MM.1S (cell line): ENCODE measurements around the gene GPR108.

Source experiments
- DNase-seq: peaks from one replicate; pipeline ENCODE4 v3.0.0-alpha.2; 2015
- H2AFZ ChIP-seq: fragments of 300-600 bp; sonication (generic); 2 replicates; pipeline ENCODE4 v1.6.0; 2016; ENCODE audit warnings: antibody characterized with exemption, low read length
- H3F3A ChIP-seq: fragments of 300-600 bp; sonication (generic); 2 replicates; pipeline ENCODE4 v1.6.1; 2016; ENCODE audit warnings: mild to moderate bottlenecking, antibody characterized with exemption, low read length, moderate library complexity, mixed read lengths; ENCODE audit not compliant: insufficient read depth
- H3K27ac ChIP-seq: fragments of 300-600 bp; sonication (generic); 2 replicates; pipeline ENCODE4 v1.5.1; 2016; ENCODE audit warnings: mild to moderate bottlenecking, low read length
- H3K27me3 ChIP-seq: fragments of 300-600 bp; sonication (generic); replicated peaks from 2 replicates; pipeline ENCODE4 v1.6.0; 2016; ENCODE audit warnings: low read length; ENCODE audit not compliant: insufficient read depth
- H3K36me3 ChIP-seq: fragments of 300-600 bp; sonication (generic); replicated peaks from 2 replicates; pipeline ENCODE4 v1.6.1; 2016; ENCODE audit warnings: mild to moderate bottlenecking, low read length, mixed read lengths; ENCODE audit not compliant: insufficient read depth
- H3K4me1 ChIP-seq: fragments of 300-600 bp; sonication (generic); 2 replicates; pipeline ENCODE4 v1.6.1; 2016; ENCODE audit warnings: low read length, mixed read lengths
- H3K4me2 ChIP-seq: fragments of 300-600 bp; sonication (generic); 2 replicates; pipeline ENCODE4 v1.6.0; 2016; ENCODE audit warnings: low read depth, low read length
- H3K4me3 ChIP-seq: fragments of 300-600 bp; sonication (generic); 2 replicates; pipeline ENCODE4 v1.5.1; 2016; ENCODE audit warnings: low read length, mixed read lengths
- H3K79me2 ChIP-seq: fragments of 300-600 bp; sonication (generic); 2 replicates; pipeline ENCODE4 v1.6.1; 2016; ENCODE audit warnings: mixed run types, low read length, mixed read lengths
- H3K9ac ChIP-seq: fragments of 300-600 bp; sonication (generic); 2 replicates; pipeline ENCODE4 v1.6.1; 2016; ENCODE audit warnings: low read length, mixed read lengths
- H3K9me2 ChIP-seq: fragments of 300-600 bp; sonication (generic); replicated peaks from 2 replicates; pipeline ENCODE4 v1.6.1; 2016; ENCODE audit warnings: mild to moderate bottlenecking, low read length, mixed read lengths; ENCODE audit not compliant: insufficient read depth
- H3K9me3 ChIP-seq: fragments of 300-600 bp; sonication (generic); replicated peaks from 2 replicates; pipeline ENCODE4 v1.6.1; 2016; ENCODE audit warnings: mild to moderate bottlenecking, low read length, mixed read lengths; ENCODE audit not compliant: insufficient read depth
- H4K20me1 ChIP-seq: fragments of 300-600 bp; sonication (generic); 2 replicates; pipeline ENCODE4 v1.6.1; 2016; ENCODE audit warnings: mild to moderate bottlenecking, low read length, moderate library complexity, mixed read lengths; ENCODE audit not compliant: insufficient read depth
- CTCF ChIP-seq: fragments of 300-600 bp; sonication (generic); IDR thresholded peaks from 2 replicates; pipeline ENCODE4 v1.5.1; 2016; ENCODE audit warnings: antibody characterized with exemption, low read length, mixed read lengths
- EZH2 ChIP-seq: fragments of 300-600 bp; sonication (generic); optimal IDR thresholded peaks from 2 replicates; pipeline ENCODE3; 2017; ENCODE audit warnings: low read depth, mild to moderate bottlenecking, antibody characterized with exemption, low read length, mixed read lengths
- EZH2phosphoT487 ChIP-seq: fragments of 300-600 bp; sonication (generic); IDR thresholded peaks from 2 replicates; pipeline ENCODE4 v1.6.1; 2018; ENCODE audit warnings: antibody characterized with exemption, low read length

GPR108 gene

GRCh38 chr19:6714749-6715555 is 22.4 kb downstream of the GPR108 start:
- H4K20me1 ChIP-seq, result no peaks in the 10 kb centered on the region
- no peaks in the 10 kb centered on the region for H3K9me2 ChIP-seq
- H3K36me3 ChIP-seq, result no peaks in the 10 kb centered on the region
- H3K9ac ChIP-seq, result no peak overlapping the region
- no peak overlapping the region for H2AFZ ChIP-seq
- peaks cover 59% of the 10 kb centered on the region for H3K27me3 ChIP-seq
- no peaks in the 10 kb centered on the region for H3K79me2 ChIP-seq
- no peak overlapping the region for H3K4me2 ChIP-seq
- no peaks in the 10 kb centered on the region for H3K9me3 ChIP-seq
- no peak for DNase-seq
- no peak for TF ChIP-seq CTCF
- no peak for TF ChIP-seq EZH2
- TF ChIP-seq EZH2phosphoT487, result no peak
- no peaks in the 10 kb centered on the region for H3F3A ChIP-seq
- H3K27ac ChIP-seq, result no peak overlapping the region
- H3K4me1 ChIP-seq, result no peaks in the 10 kb centered on the region
- no peak overlapping the region for H3K4me3 ChIP-seq

- Histone ChIP-seq H3K4me3 (no peak overlapping the region), H4K20me1 (no peaks in the 10 kb centered on the region), H2AFZ (no peak overlapping the region), H3K36me3 (no peaks in the 10 kb centered on the region), H3K4me1 (no peaks in the 10 kb centered on the region), H3K79me2 (no peaks in the 10 kb centered on the region), H3K27ac (no peak overlapping the region), H3K9ac (no peak overlapping the region), H3K9me2 (no peaks in the 10 kb centered on the region), H3K9me3 (no peaks in the 10 kb centered on the region), H3K27me3 (peaks cover 67% of the 10 kb centered on the region), H3F3A (no peaks in the 10 kb centered on the region), H3K4me2 (no peak overlapping the region)
- no peak for TF ChIP-seq EZH2phosphoT487
- no peak for TF ChIP-seq EZH2
- no peak for TF ChIP-seq CTCF
- no peak for DNase-seq
Measured at GRCh38 chr19:6713773-6714692, 23.3 kb downstream of the GPR108 start.

- H3F3A ChIP-seq, result no peaks in the 10 kb centered on the region
- H2AFZ ChIP-seq, result no peak overlapping the region
Measured at GRCh38 chr19:6712692-6713670, 24.4 kb downstream of the GPR108 start.

More at GRCh38 chr19:6712692-6713670, 24.4 kb downstream of the GPR108 start:
- Histone ChIP-seq H3K4me1 (no peaks in the 10 kb centered on the region), H3K27me3 (peaks cover 78% of the 10 kb centered on the region), H4K20me1 (no peaks in the 10 kb centered on the region), H3K36me3 (no peaks in the 10 kb centered on the region), H3K9me3 (no peaks in the 10 kb centered on the region), H3K79me2 (no peaks in the 10 kb centered on the region), H3K4me3 (no peak overlapping the region), H3K9ac (no peak overlapping the region), H3K27ac (no peak overlapping the region), H3K4me2 (no peak overlapping the region), H3K9me2 (no peaks in the 10 kb centered on the region)
- TF ChIP-seq CTCF (no peak), EZH2phosphoT487 (no peak), EZH2 (no peak)
- no peak for DNase-seq
